ENCODE data around the gene SFXN1.
"Not testable (repeated sequence)": the region's sequence is repeated elsewhere in the genome, so short reads cannot be mapped to it uniquely, and the experiment has no call there.

- not testable (repeated sequence) for TF ChIP-seq CTCF (conservative IDR thresholded peaks at IDR 0.05); EZH2 (IDR thresholded peaks at IDR 0.05; ENCODE audit: low read depth)
These were observed 24.0 kb upstream of the SFXN1 start for GRCh38 chr5:175454338-175454737.
